ENCODE results near the gene NBR1.
"Not testable (repeated sequence)": the region's sequence is repeated elsewhere in the genome, so short reads cannot be mapped to it uniquely, and the experiment has no call there.

Gene NBR1

GRCh38 chr17:43129671-43130010, 41.4 kb upstream of the NBR1 start:
- TF ChIP-seq CTCF (IDR thresholded peaks at IDR 0.05; ENCODE audit: borderline replicate concordance, control extremely low read depth, extremely low read depth, insufficient read depth, missing control alignments) = no peak
- no peak for DNase-seq (ENCODE audit: low spot score)
- in situ Hi-C loops (cut with MboI; ENCODE audit: low sequenced_read_pairs, unreplicated experiment) = no loop called here

- DNase-seq (ENCODE audit: low spot score) = no peak
- in situ Hi-C loops (cut with MboI; ENCODE audit: low sequenced_read_pairs, unreplicated experiment) = no loop called here
- TF ChIP-seq CTCF (IDR thresholded peaks at IDR 0.05; ENCODE audit: borderline replicate concordance, control extremely low read depth, extremely low read depth, insufficient read depth, missing control alignments) = no peak
Measured at GRCh38 chr17:43132117-43132516, 38.9 kb upstream of the NBR1 start.

- in situ Hi-C loops (cut with MboI; ENCODE audit: low sequenced_read_pairs, unreplicated experiment); DNase-seq (ENCODE audit: low spot score): not testable (repeated sequence)
Measured at GRCh38 chr17:43133439-43133838, 37.6 kb upstream of the NBR1 start.

- no peak for DNase-seq (ENCODE audit: low spot score)
- in situ Hi-C loops (cut with MboI; ENCODE audit: low sequenced_read_pairs, unreplicated experiment) = no loop called here
- no peak for TF ChIP-seq CTCF (IDR thresholded peaks at IDR 0.05; ENCODE audit: borderline replicate concordance, control extremely low read depth, extremely low read depth, insufficient read depth, missing control alignments)
Measured at GRCh38 chr17:43134774-43135453, 36.1 kb upstream of the NBR1 start.

- DNase-seq (ENCODE audit: low spot score) = no peak
- no peak for TF ChIP-seq CTCF (IDR thresholded peaks at IDR 0.05; ENCODE audit: borderline replicate concordance, control extremely low read depth, extremely low read depth, insufficient read depth, missing control alignments)
- in situ Hi-C loops (cut with MboI; ENCODE audit: low sequenced_read_pairs, unreplicated experiment) = no loop called here
Measured at GRCh38 chr17:43135454-43135819, 35.6 kb upstream of the NBR1 start.

GRCh38 chr17:43136574-43136973, 34.4 kb upstream of the NBR1 start:
- DNase-seq (ENCODE audit: low spot score); in situ Hi-C loops (cut with MboI; ENCODE audit: low sequenced_read_pairs, unreplicated experiment): not testable (repeated sequence)

- in situ Hi-C loops (cut with MboI; ENCODE audit: low sequenced_read_pairs, unreplicated experiment); DNase-seq (ENCODE audit: low spot score): not testable (repeated sequence)
Measured at GRCh38 chr17:43138531-43138930, 32.5 kb upstream of the NBR1 start.

- in situ Hi-C loops (cut with MboI; ENCODE audit: low sequenced_read_pairs, unreplicated experiment) = no loop called here
- DNase-seq (ENCODE audit: low spot score) = no peak
- no peak for TF ChIP-seq CTCF (IDR thresholded peaks at IDR 0.05; ENCODE audit: borderline replicate concordance, control extremely low read depth, extremely low read depth, insufficient read depth, missing control alignments)
Measured at GRCh38 chr17:43140396-43141332, 30.4 kb upstream of the NBR1 start.

All from GM13976 (cell line).